ENCODE results near the gene NUDT16.

DNA sequence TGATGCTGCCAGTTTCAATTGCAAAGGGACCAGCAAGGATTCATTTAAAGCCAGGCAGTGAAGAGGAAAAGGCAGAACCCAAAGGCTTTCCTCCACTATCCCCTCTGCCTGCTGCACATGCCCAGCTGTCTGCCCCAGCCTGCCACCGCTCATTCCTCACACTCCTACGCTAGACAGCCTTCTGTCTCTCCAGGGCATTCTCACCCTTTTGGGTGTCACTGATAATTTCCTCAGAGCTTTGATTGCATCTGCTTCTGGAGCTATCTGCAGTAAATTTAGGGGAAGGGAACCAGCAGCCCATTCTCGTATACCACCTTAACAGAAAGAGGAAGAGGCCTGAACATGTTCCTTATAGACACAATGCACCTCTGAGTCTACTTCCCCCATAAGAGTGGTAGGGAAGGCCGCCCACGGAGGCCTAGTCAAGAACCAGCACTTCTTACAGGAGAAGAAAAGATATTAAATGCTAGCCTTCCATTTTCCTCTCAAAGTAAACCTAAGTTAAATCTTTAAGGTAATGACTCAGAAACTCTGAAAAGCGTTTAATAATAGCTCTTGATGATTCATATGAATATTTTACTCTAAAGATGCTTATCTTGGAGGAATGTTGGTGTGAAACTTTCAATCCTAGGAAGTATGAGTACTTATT, 20.9 kb downstream of the NUDT16 start:
- TF ChIP-seq CTCF (IDR thresholded peaks at IDR 0.05) (no peak), POLR2AphosphoS5 (IDR thresholded peaks at IDR 0.05) (no peak), POLR2A (IDR thresholded peaks at IDR 0.05) (no peak)

Measured in prostate gland (tissue), 2 donors.